Common myeloid progenitor, CD34-positive (primary cell): ENCODE data around the gene FAM149B1.

Experiments
- CTCF ChIA-PET: fragments of 350-600 bp; sonication (Branson Sonifier 250); formaldehyde crosslinking; loops from one replicate; lab custom pipeline; 2021; ENCODE audit warnings: antibody characterized with exemption; lab: Charles Lee
- POLR2A ChIA-PET: fragments of 350-600 bp; sonication (Branson Sonifier 250); formaldehyde crosslinking; loops from one replicate; lab custom pipeline; 2021; ENCODE audit warnings: antibody characterized with exemption; lab: Charles Lee
- DNase-seq, 3 donors: peaks; one replicate each; pipeline versions ENCODE4 v3.0.0 to v3.0.0-alpha.2; 2013
- H3K27ac ChIP-seq, 2 experiments: 1 replicate in 1 of 2; 2 replicates in 1 of 2; pipeline ENCODE4 v1.7.0; 2013; ENCODE audit warnings: inconsistent platforms in 2 of 2, low read length in 2 of 2, mild to moderate bottlenecking in 2 of 2, low read depth in 1 of 2, moderate library complexity in 1 of 2; ENCODE audit not compliant: severe bottlenecking in 2 of 2, insufficient read depth in 1 of 2, poor library complexity in 1 of 2
- H3K27me3 ChIP-seq, 5 experiments: replicated peaks in 2 of 5; 1 replicate in 3 of 5; 2 replicates in 2 of 5; pipeline versions ENCODE4 v1.6.1 to v1.7.0; 2013; ENCODE audit warnings: low read length in 4 of 5, mild to moderate bottlenecking in 2 of 5, moderate library complexity in 2 of 5, inconsistent platforms in 1 of 5; ENCODE audit not compliant: insufficient read depth in 5 of 5, control insufficient read depth in 4 of 5
- H3K36me3 ChIP-seq, 4 experiments: 1 replicate in 2 of 4; 2 replicates in 2 of 4; pipeline versions ENCODE4 v1.6.1 to v1.7.0; 2013; ENCODE audit warnings: low read length in 3 of 4, control low read depth in 1 of 4, mild to moderate bottlenecking in 1 of 4; ENCODE audit not compliant: control insufficient read depth in 4 of 4, insufficient read depth in 4 of 4
- H3K4me1 ChIP-seq, 4 experiments: 1 replicate in 3 of 4; 2 replicates in 1 of 4; pipeline versions ENCODE4 v1.6.1 to v1.7.1; 2013; ENCODE audit warnings: low read length in 3 of 4, mild to moderate bottlenecking in 3 of 4, control low read depth in 1 of 4, inconsistent platforms in 1 of 4, moderate library complexity in 1 of 4; ENCODE audit not compliant: control insufficient read depth in 4 of 4, insufficient read depth in 4 of 4; ENCODE audit errors: control extremely low read depth in 1 of 4
- H3K4me3 ChIP-seq, 7 experiments: 1 replicate in 4 of 7; 2 replicates in 3 of 7; pipeline versions ENCODE4 v1.5.1 to v1.7.0; 2013; ENCODE audit warnings: mild to moderate bottlenecking in 7 of 7, low read length in 6 of 7, moderate library complexity in 6 of 7, inconsistent platforms in 2 of 7, low read depth in 2 of 7, control low read depth in 1 of 7; ENCODE audit not compliant: insufficient read depth in 4 of 7, control insufficient read depth in 1 of 7; ENCODE audit errors: extremely low read depth in 1 of 7
- H3K9me3 ChIP-seq, 5 experiments: 1 replicate in 4 of 5; 2 replicates in 1 of 5; pipeline versions ENCODE4 v1.6.1 to v1.7.1; 2013; ENCODE audit warnings: low read length in 4 of 5, mild to moderate bottlenecking in 2 of 5, inconsistent platforms in 1 of 5, low read depth in 1 of 5, moderate library complexity in 1 of 5; ENCODE audit not compliant: control insufficient read depth in 4 of 5, insufficient read depth in 2 of 5; ENCODE audit errors: control extremely low read depth in 1 of 5
- WGBS: methylation state at CpG from one replicate; pipeline ENCODE4 v1.1.5; 2013; ENCODE audit not compliant: insufficient coverage; 5-methylcytosine and 5-hydroxymethylcytosine counted together

FAM149B1 gene

GRCh38 chr10:73186266-73186665 is 18.3 kb downstream of the FAM149B1 start:
- peaks cover 6 to 24% (median 15%) of the 10 kb centered on the region in 4 experiments for H3K36me3 ChIP-seq
- WGBS, result 100% methylated on average over 1 of the region's 1 CpG
- H3K4me1 ChIP-seq, result no peaks in the 10 kb centered on the region
- H3K9me3 ChIP-seq, result peaks cover 0 to 11% (median 7%) of the 10 kb centered on the region in 5 experiments
- ChIA-PET CTCF (no interaction called here), POLR2A (no interaction called here)
- no peak overlapping the region for H3K4me3 ChIP-seq
- no peak for DNase-seq
- H3K27me3 ChIP-seq, result no peaks in the 10 kb centered on the region
- H3K27ac ChIP-seq, result no peak overlapping the region

GRCh38 chr10:73190188-73190587 is 22.3 kb downstream of the FAM149B1 start:
- 100% methylated on average over 1 of the region's 5 CpGs for WGBS
- no peak overlapping the region for H3K27ac ChIP-seq
- no peaks in the 10 kb centered on the region for H3K9me3 ChIP-seq
- H3K36me3 ChIP-seq, result peaks cover 2 to 7% (median 4%) of the 10 kb centered on the region in 4 experiments
- H3K4me1 ChIP-seq, result no peaks in the 10 kb centered on the region
- ChIA-PET CTCF (no interaction called here), POLR2A (interaction anchor here (0.6 kb wide), 1 partner anchor 55 kb away, joined by 3 read pairs; no protein-coding TSS in a partner anchor)
- no peak overlapping the region for H3K4me3 ChIP-seq
- no peaks in the 10 kb centered on the region for H3K27me3 ChIP-seq
- DNase-seq, result no peak

- ChIA-PET CTCF (interaction anchor here (0.9 kb wide), 1 partner anchor 14 kb away, joined by 3 read pairs; no protein-coding TSS in a partner anchor), POLR2A (no interaction called here)
- WGBS, result 100% methylated on average over 2 of the region's 3 CpGs
These were observed 37.2 kb downstream of the FAM149B1 start for GRCh38 chr10:73205081-73205480.

GRCh38 chr10:73205890-73206289 is 38.0 kb downstream of the FAM149B1 start:
- H3K9me3 ChIP-seq, result peaks cover 0 to 4% (median 0%) of the 10 kb centered on the region in 5 experiments
- CTCF ChIA-PET, result interaction anchor here (0.9 kb wide), 1 partner anchor 13 kb away, joined by 3 read pairs; no protein-coding TSS in a partner anchor
- POLR2A ChIA-PET, result no interaction called here
- peaks cover 0 to 22% (median 5%) of the 10 kb centered on the region in 4 experiments for H3K36me3 ChIP-seq
- no peak overlapping the region for H3K4me3 ChIP-seq
- no peaks in the 10 kb centered on the region for H3K4me1 ChIP-seq
- DNase-seq, result no peak
- H3K27me3 ChIP-seq, result no peaks in the 10 kb centered on the region
- no peak overlapping the region for H3K27ac ChIP-seq
- 100% methylated on average over 1 of the region's 1 CpG for WGBS

More at GRCh38 chr10:73205081-73205480, 37.2 kb downstream of the FAM149B1 start:
- H3K27me3 ChIP-seq, result no peaks in the 10 kb centered on the region
- no peaks in the 10 kb centered on the region for H3K4me1 ChIP-seq
- H3K4me3 ChIP-seq, result no peak overlapping the region
- H3K27ac ChIP-seq, result no peak overlapping the region
- H3K9me3 ChIP-seq, result peaks cover 0 to 4% (median 0%) of the 10 kb centered on the region in 5 experiments
- no peak for DNase-seq
- H3K36me3 ChIP-seq, result peaks cover 0 to 15% (median 6%) of the 10 kb centered on the region in 4 experiments

- H3K4me3 ChIP-seq, result no peak overlapping the region
- DNase-seq, result no peak
- H3K27me3 ChIP-seq, result no peaks in the 10 kb centered on the region
- 96% methylated on average over 5 of the region's 5 CpGs for WGBS
- peaks cover 0 to 26% (median 4%) of the 10 kb centered on the region in 4 experiments for H3K36me3 ChIP-seq
- H3K4me1 ChIP-seq, result no peaks in the 10 kb centered on the region
- CTCF ChIA-PET, result no interaction called here
- H3K9me3 ChIP-seq, result peaks cover 0 to 4% (median 0%) of the 10 kb centered on the region in 5 experiments
- POLR2A ChIA-PET, result no interaction called here
- H3K27ac ChIP-seq, result no peak overlapping the region
These were observed 38.5 kb downstream of the FAM149B1 start for GRCh38 chr10:73206385-73206784.

DNA sequence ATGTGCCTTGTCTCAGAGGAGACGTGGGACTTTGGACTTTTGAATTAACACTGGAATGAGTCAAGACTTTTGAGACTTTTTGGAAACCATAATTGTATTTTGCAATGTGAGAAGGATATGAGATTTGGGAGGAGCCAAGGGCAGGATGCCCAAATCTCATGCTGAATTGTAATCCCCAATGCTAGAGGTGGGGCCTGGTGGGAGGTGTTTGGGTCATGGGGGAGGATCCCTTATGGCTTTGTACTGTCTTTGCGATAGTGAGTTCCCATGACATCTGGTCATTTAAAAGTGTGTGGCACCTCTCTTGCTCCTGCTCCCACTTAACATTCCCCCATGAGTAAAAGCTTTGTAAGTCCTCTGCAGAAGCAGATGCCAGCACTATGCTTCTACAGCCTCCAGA is 40.0 kb downstream of the FAM149B1 start:
- no peak for DNase-seq
- Histone ChIP-seq H3K27ac (no peak overlapping the region), H3K4me3 (no peak overlapping the region), H3K4me1 (no peaks in the 10 kb centered on the region), H3K27me3 (no peaks in the 10 kb centered on the region), H3K36me3 (peaks cover 0 to 26% (median 6%) of the 10 kb centered on the region in 4 experiments), H3K9me3 (peaks cover 0 to 4% (median 0%) of the 10 kb centered on the region in 5 experiments)
- CTCF ChIA-PET, result interaction anchor here (2.0 kb wide), 1 partner anchor 11 kb away, joined by 5 read pairs; no protein-coding TSS in a partner anchor
- POLR2A ChIA-PET, result no interaction called here
- WGBS, result 100% methylated on average over 1 of the region's 2 CpGs

DNA sequence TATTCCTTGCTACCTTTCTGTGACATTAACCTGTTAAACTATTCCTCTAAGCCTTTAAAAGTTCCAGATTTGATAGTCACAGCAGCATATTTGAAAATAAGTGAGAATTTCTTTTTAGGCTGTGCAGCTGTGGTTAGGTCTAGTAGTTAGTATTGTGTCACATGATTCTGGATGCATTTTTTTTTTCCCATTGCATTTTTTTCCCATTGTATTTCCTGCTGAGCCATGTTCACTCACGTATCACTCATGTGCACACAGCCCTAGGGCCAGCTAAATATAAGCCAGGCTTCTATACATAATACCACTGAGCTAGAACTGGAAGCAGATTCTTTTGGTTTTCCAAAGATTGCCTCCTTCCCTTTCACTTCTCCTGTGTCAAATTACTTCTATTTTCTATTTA is 41.8 kb downstream of the FAM149B1 start:
- H3K27ac ChIP-seq, result no peak overlapping the region
- H3K4me3 ChIP-seq, result no peak overlapping the region
- 33% methylated on average over 1 of the region's 1 CpG for WGBS
- ChIA-PET CTCF (interaction anchor here (1.2 kb wide), 1 partner anchor 13 kb away, joined by 3 read pairs; no protein-coding TSS in a partner anchor), POLR2A (no interaction called here)
- H3K36me3 ChIP-seq, result peaks cover 0 to 29% (median 9%) of the 10 kb centered on the region in 4 experiments
- no peaks in the 10 kb centered on the region for H3K4me1 ChIP-seq
- peaks cover 0 to 4% (median 0%) of the 10 kb centered on the region in 5 experiments for H3K9me3 ChIP-seq
- no peak for DNase-seq
- no peaks in the 10 kb centered on the region for H3K27me3 ChIP-seq
